ENCODE results near the gene LAIR2. TPM values are rescaled to one million over a fixed set of nuclear protein-coding genes. Genes with fewer than 3 reads are reported as not detected.

Gene LAIR2
- total RNA-seq, 1 donor = not detected

GRCh38 chr19:54551293-54551692 lies 48.7 kb downstream of the LAIR2 start:
- no peaks in the 10 kb centered on the region for H3K27me3 ChIP-seq (ENCODE audit: insufficient read depth, low read length)
- no peaks in the 10 kb centered on the region for H3K36me3 ChIP-seq (ENCODE audit: insufficient read depth, low read length)
- no peak overlapping the region for H3K27ac ChIP-seq (ENCODE audit: low read depth, low read length)
- no peak for DNase-seq (ENCODE audit: insufficient read length, low spot score, missing footprints)
- no peaks in the 10 kb centered on the region for H3K79me2 ChIP-seq (ENCODE audit: insufficient read depth, low read length)
- no peaks in the 10 kb centered on the region for H3K9me3 ChIP-seq (ENCODE audit: low read depth, low read length)
- H3K4me2 ChIP-seq (ENCODE audit: insufficient read depth, low read length) = no peak overlapping the region
- no peaks in the 10 kb centered on the region for H3K4me1 ChIP-seq (ENCODE audit: insufficient read depth, low read length)
- no peak overlapping the region for H2AFZ ChIP-seq (ENCODE audit: low read length)
- H3K4me3 ChIP-seq (ENCODE audit: insufficient read depth, low read length) = no peak overlapping the region
- no peak for TF ChIP-seq CTCF (IDR thresholded peaks at IDR 0.05; ENCODE audit: extremely low read depth, low read depth, low read length)
- H4K20me1 ChIP-seq (ENCODE audit: insufficient read depth, low read length) = no peaks in the 10 kb centered on the region

GRCh38 chr19:54551950-54552912 lies 49.6 kb downstream of the LAIR2 start:
- TF ChIP-seq CTCF (IDR thresholded peaks at IDR 0.05; ENCODE audit: extremely low read depth, low read depth, low read length) = no peak

GRCh38 chr19:54552913-54553310 lies 50.3 kb downstream of the LAIR2 start:
- no peak for DNase-seq (ENCODE audit: insufficient read length, low spot score, missing footprints)
- Histone ChIP-seq H3K4me3 (ENCODE audit: insufficient read depth, low read length) (no peak overlapping the region), H3K27me3 (ENCODE audit: insufficient read depth, low read length) (no peaks in the 10 kb centered on the region), H3K79me2 (ENCODE audit: insufficient read depth, low read length) (no peaks in the 10 kb centered on the region), H4K20me1 (ENCODE audit: insufficient read depth, low read length) (no peaks in the 10 kb centered on the region), H2AFZ (ENCODE audit: low read length) (no peak overlapping the region), H3K36me3 (ENCODE audit: insufficient read depth, low read length) (no peaks in the 10 kb centered on the region), H3K4me2 (ENCODE audit: insufficient read depth, low read length) (no peak overlapping the region), H3K27ac (ENCODE audit: low read depth, low read length) (no peak overlapping the region), H3K9me3 (ENCODE audit: low read depth, low read length) (no peaks in the 10 kb centered on the region), H3K4me1 (ENCODE audit: insufficient read depth, low read length) (no peaks in the 10 kb centered on the region)
- no peak for TF ChIP-seq CTCF (IDR thresholded peaks at IDR 0.05; ENCODE audit: extremely low read depth, low read depth, low read length)

More at GRCh38 chr19:54551950-54552912, 49.6 kb downstream of the LAIR2 start:
- DNase-seq (ENCODE audit: insufficient read length, low spot score, missing footprints) = no peak
- Histone ChIP-seq H3K4me2 (ENCODE audit: insufficient read depth, low read length) (no peak overlapping the region), H3K4me3 (ENCODE audit: insufficient read depth, low read length) (no peak overlapping the region), H3K27me3 (ENCODE audit: insufficient read depth, low read length) (no peaks in the 10 kb centered on the region), H3K9me3 (ENCODE audit: low read depth, low read length) (no peaks in the 10 kb centered on the region), H3K79me2 (ENCODE audit: insufficient read depth, low read length) (no peaks in the 10 kb centered on the region), H3K4me1 (ENCODE audit: insufficient read depth, low read length) (no peaks in the 10 kb centered on the region), H4K20me1 (ENCODE audit: insufficient read depth, low read length) (no peaks in the 10 kb centered on the region), H3K36me3 (ENCODE audit: insufficient read depth, low read length) (no peaks in the 10 kb centered on the region), H2AFZ (ENCODE audit: low read length) (no peak overlapping the region), H3K27ac (ENCODE audit: low read depth, low read length) (no peak overlapping the region)

- DNase-seq (ENCODE audit: insufficient read length, low spot score, missing footprints) = no peak
- Histone ChIP-seq H4K20me1 (ENCODE audit: insufficient read depth, low read length) (no peaks in the 10 kb centered on the region), H3K27ac (ENCODE audit: low read depth, low read length) (no peak overlapping the region), H3K36me3 (ENCODE audit: insufficient read depth, low read length) (no peaks in the 10 kb centered on the region), H2AFZ (ENCODE audit: low read length) (no peak overlapping the region), H3K79me2 (ENCODE audit: insufficient read depth, low read length) (no peaks in the 10 kb centered on the region), H3K4me3 (ENCODE audit: insufficient read depth, low read length) (no peak overlapping the region), H3K4me1 (ENCODE audit: insufficient read depth, low read length) (no peaks in the 10 kb centered on the region), H3K9me3 (ENCODE audit: low read depth, low read length) (no peaks in the 10 kb centered on the region), H3K27me3 (ENCODE audit: insufficient read depth, low read length) (no peaks in the 10 kb centered on the region), H3K4me2 (ENCODE audit: insufficient read depth, low read length) (no peak overlapping the region)
- TF ChIP-seq CTCF (IDR thresholded peaks at IDR 0.05; ENCODE audit: extremely low read depth, low read depth, low read length) = no peak
Measured at GRCh38 chr19:54554006-54554405, 51.4 kb downstream of the LAIR2 start.
